Endometrium (tissue), 2 donors: ENCODE results near the gene RBL1.
"Not testable (repeated sequence)": the region's sequence is repeated elsewhere in the genome, so short reads cannot be mapped to it uniquely, and the experiment has no call there.

ENCODE experiments used
- FAIRE-seq: peaks from 2 replicates; lab custom pipeline; 2012; peaks lifted over from hg19 to GRCh38; lab: Jason Lieb, UNC
- donor health status: control.
- donor health status: control.

The RBL1 gene

GRCh38 chr20:37075932-37076685 is 19.7 kb downstream of the RBL1 start:
- FAIRE-seq, result no peak

- no peak for FAIRE-seq
These were observed 23.3 kb downstream of the RBL1 start for GRCh38 chr20:37072293-37073196.

GRCh38 chr20:37071481-37071911 is 24.3 kb downstream of the RBL1 start:
- no peak for FAIRE-seq

GRCh38 chr20:37069563-37069962 is 26.2 kb downstream of the RBL1 start:
- not testable (repeated sequence) for FAIRE-seq

- FAIRE-seq, result no peak
These were observed 29.6 kb downstream of the RBL1 start for GRCh38 chr20:37066168-37066567.

GRCh38 chr20:37055276-37055675 is 40.5 kb downstream of the RBL1 start:
- no peak for FAIRE-seq

- FAIRE-seq, result no peak
These were observed 42.4 kb downstream of the RBL1 start for GRCh38 chr20:37053230-37053950.

- FAIRE-seq, result no peak
These were observed 52.5 kb downstream of the RBL1 start for GRCh38 chr20:37042986-37043972.

GRCh38 chr20:37039366-37039765 is 56.4 kb downstream of the RBL1 start:
- FAIRE-seq, result not testable (repeated sequence)

- FAIRE-seq, result no peak
These were observed 63.7 kb downstream of the RBL1 start for GRCh38 chr20:37032077-37032476.

GRCh38 chr20:37020636-37021035 is 75.2 kb downstream of the RBL1 start:
- no peak for FAIRE-seq

- FAIRE-seq, result not testable (repeated sequence)
These were observed 83.2 kb downstream of the RBL1 start for GRCh38 chr20:37012631-37013030.

GRCh38 chr20:37011858-37012257 is 83.9 kb downstream of the RBL1 start:
- FAIRE-seq, result not testable (repeated sequence)

GRCh38 chr20:37011147-37011546 is 84.7 kb downstream of the RBL1 start:
- FAIRE-seq, result no peak

- no peak for FAIRE-seq
These were observed 87.7 kb downstream of the RBL1 start for GRCh38 chr20:37007898-37008649.

- FAIRE-seq, result not testable (repeated sequence)
These were observed 90.5 kb downstream of the RBL1 start for GRCh38 chr20:37005062-37005942.

- not testable (repeated sequence) for FAIRE-seq
These were observed 94.2 kb downstream of the RBL1 start for GRCh38 chr20:37001634-37002033.

- FAIRE-seq, result not testable (repeated sequence)
These were observed 95.6 kb downstream of the RBL1 start for GRCh38 chr20:37000171-37000570.

- FAIRE-seq, result no peak
These were observed 97.1 kb downstream of the RBL1 start for GRCh38 chr20:36998652-36999051.
